Kidney (tissue), 14 donors: Measurements from ENCODE around the gene SPTBN5. TPM values are rescaled to one million over a fixed set of nuclear protein-coding genes. Genes with fewer than 3 reads are reported as not detected.

Source experiments
- DNase-seq, 5 donors: peaks; one replicate each; pipeline ENCODE4 v3.0.0-alpha.2; 2013 to 2020
- FAIRE-seq: peaks from 2 replicates; lab custom pipeline; 2012; peaks lifted over from hg19 to GRCh38; lab: Jason Lieb, UNC
- H3K27ac ChIP-seq, 2 donors: one replicate each; pipeline ENCODE4 v1.7.0; 2013; ENCODE audit warnings: low read depth in 2 of 2, low read length in 2 of 2, inconsistent platforms in 1 of 2
- H3K27me3 ChIP-seq: one replicate; pipeline ENCODE4 v1.7.1; 2013; ENCODE audit warnings: low read length, inconsistent platforms; ENCODE audit not compliant: control insufficient read depth, insufficient read depth
- H3K36me3 ChIP-seq, 3 donors: one replicate each; pipeline versions ENCODE4 v1.7.0 to v1.7.1; 2013; ENCODE audit warnings: low read length in 3 of 3, control low read depth in 1 of 3, inconsistent platforms in 1 of 3; ENCODE audit not compliant: insufficient read depth in 3 of 3, control insufficient read depth in 2 of 3
- H3K4me1 ChIP-seq, 3 donors: one replicate each; pipeline versions ENCODE4 v1.7.0 to v1.7.1; 2013; ENCODE audit warnings: low read length in 3 of 3, inconsistent platforms in 1 of 3, low read depth in 1 of 3; ENCODE audit not compliant: control insufficient read depth in 2 of 3, insufficient read depth in 2 of 3
- H3K4me3 ChIP-seq, 3 donors: one replicate each; pipeline versions ENCODE4 v1.7.0 to v1.8.1; 2013; ENCODE audit warnings: low read length in 3 of 3, control low read depth in 1 of 3, inconsistent platforms in 1 of 3
- H3K9ac ChIP-seq, 3 donors: one replicate each; pipeline versions ENCODE4 v1.7.0 to v1.7.1; 2013; ENCODE audit warnings: low read length in 3 of 3, control low read depth in 1 of 3, inconsistent platforms in 1 of 3
- H3K9me3 ChIP-seq, 3 donors: one replicate each; pipeline versions ENCODE4 v1.7.0 to v1.7.1; 2013; ENCODE audit warnings: low read length in 3 of 3, control low read depth in 1 of 3, inconsistent platforms in 1 of 3; ENCODE audit not compliant: control insufficient read depth in 2 of 3, insufficient read depth in 1 of 3
- intact Hi-C: fragments of 100-400 bp; cut with DNase I; formaldehyde crosslinking; loops from one replicate; pipeline ENCODE4 v1.11.1; 2022
- polyA plus RNA-seq: library from polyadenylated mRNA; stranded (reverse); fragments of 350-450 nt; fragmentation: Illumina TruSeq; extraction: RNeasy Lipid Tissue Mini Kit (QIAGEN cat#74804); gene quantifications from one replicate; pipeline ENCODE4 v1.2.3, GENCODE V29; 2014; ENCODE audit warnings: low read depth, low replicate concordance; ENCODE audit not compliant: insufficient read depth
- total RNA-seq: library from RNA; stranded (reverse); fragmentation: NEBNext Ultra II Directional; extraction: Animal tissue kit (Norgen Biotek cat#: 25700); gene quantifications from one replicate; pipeline ENCODE4 v1.2.1, GENCODE V29; 2021
- TF ChIP-seq, protein P1 (sequence below): IDR thresholded peaks from 3 replicates; pipeline ENCODE4 v1.5.1; 2012; ENCODE audit warnings: mild to moderate bottlenecking, moderate library complexity, borderline replicate concordance; ENCODE audit not compliant: insufficient read depth; ENCODE audit errors: extremely low read depth
- donor health status: control.
- donor health status: control.
- donor health status: control.
- donor health status: control.
- donor health status: control.
- donor health status: DM: yes; HTN: yes; CAD: no.
- donor health status: Normal renal cell carcinoma (clear cell type).

SPTBN5 gene
- total and polyA plus RNA-seq, 2 donors from 2014 or later, result 1.2 to 2.6 TPM

DNA sequence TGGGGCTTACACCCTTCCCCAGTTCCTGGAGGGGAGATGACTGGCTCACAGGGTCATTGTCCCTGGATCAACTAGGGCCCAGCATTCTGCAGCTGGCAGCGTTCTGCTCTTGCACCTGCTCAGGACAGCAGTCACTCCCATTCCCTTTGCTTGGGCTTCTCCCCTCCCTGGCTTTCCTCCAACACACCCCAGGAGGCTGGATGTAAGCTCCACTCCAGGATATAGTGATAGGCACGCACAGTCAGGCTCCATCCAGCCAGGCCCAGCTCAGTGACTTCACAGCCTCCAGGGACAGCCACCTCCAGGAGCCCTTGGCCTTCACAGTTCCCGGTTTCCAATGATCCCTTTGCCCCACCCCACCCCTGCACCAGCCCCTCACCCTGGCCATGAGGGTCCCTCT, 1.9 kb downstream of the SPTBN5 start:
- H3K4me1 ChIP-seq, result peaks cover 0 to 30% (median 19%) of the 10 kb centered on the region in 3 donors
- intact Hi-C loops, result no loop called here
- no peak for FAIRE-seq

DNA sequence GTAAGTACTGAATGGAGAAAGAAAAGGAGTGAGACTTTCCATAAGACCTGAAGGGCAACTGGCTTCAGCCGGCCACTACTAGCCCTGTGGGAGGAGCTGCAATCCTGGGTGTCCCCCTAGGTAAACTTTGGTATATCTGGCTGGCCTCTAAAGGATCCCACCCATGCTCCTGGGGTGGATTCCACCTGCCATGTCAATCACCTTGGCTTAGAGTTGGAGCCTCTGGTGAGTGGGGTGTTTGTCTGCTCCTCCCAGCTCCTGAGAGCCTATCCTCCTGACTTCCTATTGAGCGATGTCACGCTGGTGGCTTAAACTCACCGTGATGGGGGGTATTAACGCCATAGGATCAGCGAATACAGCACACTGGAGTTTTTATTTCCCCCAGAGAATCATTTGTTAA, 2.6 kb downstream of the SPTBN5 start:
- FAIRE-seq (no peak), DNase-seq (no peak)
- no peak overlapping the region for H3K4me3 ChIP-seq
- H3K36me3 ChIP-seq, result no peaks in the 10 kb centered on the region
- H3K9me3 ChIP-seq, result no peaks in the 10 kb centered on the region
- no peak overlapping the region for H3K9ac ChIP-seq
- H3K4me1 ChIP-seq, result peaks cover 0 to 30% (median 19%) of the 10 kb centered on the region in 3 donors
- no peaks in the 10 kb centered on the region for H3K27me3 ChIP-seq
- TF ChIP-seq, protein P1, sequence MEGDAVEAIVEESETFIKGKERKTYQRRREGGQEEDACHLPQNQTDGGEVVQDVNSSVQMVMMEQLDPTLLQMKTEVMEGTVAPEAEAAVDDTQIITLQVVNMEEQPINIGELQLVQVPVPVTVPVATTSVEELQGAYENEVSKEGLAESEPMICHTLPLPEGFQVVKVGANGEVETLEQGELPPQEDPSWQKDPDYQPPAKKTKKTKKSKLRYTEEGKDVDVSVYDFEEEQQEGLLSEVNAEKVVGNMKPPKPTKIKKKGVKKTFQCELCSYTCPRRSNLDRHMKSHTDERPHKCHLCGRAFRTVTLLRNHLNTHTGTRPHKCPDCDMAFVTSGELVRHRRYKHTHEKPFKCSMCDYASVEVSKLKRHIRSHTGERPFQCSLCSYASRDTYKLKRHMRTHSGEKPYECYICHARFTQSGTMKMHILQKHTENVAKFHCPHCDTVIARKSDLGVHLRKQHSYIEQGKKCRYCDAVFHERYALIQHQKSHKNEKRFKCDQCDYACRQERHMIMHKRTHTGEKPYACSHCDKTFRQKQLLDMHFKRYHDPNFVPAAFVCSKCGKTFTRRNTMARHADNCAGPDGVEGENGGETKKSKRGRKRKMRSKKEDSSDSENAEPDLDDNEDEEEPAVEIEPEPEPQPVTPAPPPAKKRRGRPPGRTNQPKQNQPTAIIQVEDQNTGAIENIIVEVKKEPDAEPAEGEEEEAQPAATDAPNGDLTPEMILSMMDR, result no peak
- intact Hi-C loops, result no loop called here
- no peak overlapping the region for H3K27ac ChIP-seq

More for the DNA sequence above, 1.9 kb downstream of the SPTBN5 start:
- TF ChIP-seq, protein P1, result no peak
- Histone ChIP-seq H3K9me3 (no peaks in the 10 kb centered on the region), H3K36me3 (no peaks in the 10 kb centered on the region), H3K27me3 (no peaks in the 10 kb centered on the region), H3K27ac (peak overlapping the region; percentile 8 to 26), H3K9ac (no peak overlapping the region), H3K4me3 (no peak overlapping the region)
- DNase-seq, result peak in 1 of 5 donors; percentile 68

DNA sequence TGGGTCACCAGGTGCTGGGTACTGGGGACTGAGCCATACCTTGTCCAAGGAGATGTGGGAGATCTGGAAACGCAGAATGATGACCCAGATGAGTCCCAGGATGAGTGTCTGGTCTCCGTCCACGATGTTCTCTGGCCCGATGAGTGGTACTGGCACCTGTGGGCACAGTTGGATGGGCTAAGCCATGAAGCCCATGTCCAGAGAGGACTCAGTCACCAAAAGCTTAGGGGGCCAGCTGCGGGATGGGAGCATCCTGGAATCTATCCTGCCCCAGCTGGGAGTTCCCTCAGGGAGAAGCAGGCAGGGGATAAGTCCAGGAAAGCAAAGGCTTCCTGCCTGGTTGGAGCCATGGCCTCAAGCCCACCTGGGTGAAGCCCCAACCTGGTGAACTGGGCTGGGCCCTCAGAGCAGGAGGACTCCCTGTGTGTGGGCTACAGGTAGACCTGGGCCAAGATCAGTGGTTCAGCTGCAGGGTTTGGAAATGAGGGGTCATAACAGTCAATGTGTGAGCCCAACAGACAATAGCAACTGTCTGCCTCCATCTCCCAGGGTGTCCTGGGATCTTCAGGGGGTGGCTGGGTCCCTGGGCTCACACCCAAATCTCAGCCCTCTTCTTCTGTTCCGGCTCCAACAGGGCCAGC, 3.7 kb downstream of the SPTBN5 start:
- H3K36me3 ChIP-seq, result no peaks in the 10 kb centered on the region
- no peak overlapping the region for H3K9ac ChIP-seq
- H3K4me1 ChIP-seq, result peaks cover 0 to 30% (median 19%) of the 10 kb centered on the region in 3 donors
- H3K27me3 ChIP-seq, result no peaks in the 10 kb centered on the region
- no peaks in the 10 kb centered on the region for H3K9me3 ChIP-seq
- no peak for FAIRE-seq
- TF ChIP-seq, protein P1, result no peak
- H3K4me3 ChIP-seq, result no peak overlapping the region
- no peak overlapping the region for H3K27ac ChIP-seq
- DNase-seq, result no peak
- intact Hi-C loops, result no loop called here
